Measurements from ENCODE around the gene CD247.
A peak's percentile ranks its signal among the peaks of the same experiment; 100 is the strongest.

Gene CD247

GRCh38 chr1:167542109-167543032, 24.0 kb upstream of the CD247 start:
- DNase-seq: peak; percentile 34

- DNase-seq: no peak
Measured at GRCh38 chr1:167541610-167542009, 23.3 kb upstream of the CD247 start.

GRCh38 chr1:167541003-167541402, 22.7 kb upstream of the CD247 start:
- no peak for DNase-seq

GRCh38 chr1:167538657-167539056, 20.3 kb upstream of the CD247 start:
- no peak for DNase-seq

- DNase-seq: peak; percentile 75
Measured at GRCh38 chr1:167533851-167534300, 15.5 kb upstream of the CD247 start.

GRCh38 chr1:167532964-167533824, 14.9 kb upstream of the CD247 start:
- DNase-seq: no peak

GRCh38 chr1:167532375-167532774, 14.0 kb upstream of the CD247 start:
- no peak for DNase-seq

GRCh38 chr1:167529829-167530474, 11.6 kb upstream of the CD247 start:
- DNase-seq: no peak

GRCh38 chr1:167528057-167528728, 9.9 kb upstream of the CD247 start:
- DNase-seq: no peak

- no peak for DNase-seq
Measured at GRCh38 chr1:167526667-167527383, 8.5 kb upstream of the CD247 start.

- no peak for DNase-seq
Measured at GRCh38 chr1:167524651-167525050, 6.3 kb upstream of the CD247 start.

GRCh38 chr1:167522246-167522645, 3.9 kb upstream of the CD247 start:
- no peak for DNase-seq

GRCh38 chr1:167520711-167521206, 2.4 kb upstream of the CD247 start:
- peak; percentile 36 for DNase-seq

GRCh38 chr1:167517535-167518330, 596 bp downstream of the CD247 start:
- DNase-seq: no peak

GRCh38 chr1:167516404-167517388, 1.6 kb downstream of the CD247 start:
- no peak for DNase-seq

- DNase-seq: no peak
Measured at GRCh38 chr1:167515893-167516321, 2.4 kb downstream of the CD247 start.

- no peak for DNase-seq
Measured at GRCh38 chr1:167515461-167515860, 2.9 kb downstream of the CD247 start.

GRCh38 chr1:167514288-167514687, 4.0 kb downstream of the CD247 start:
- DNase-seq: no peak

- no peak for DNase-seq
Measured at GRCh38 chr1:167512046-167512654, 6.2 kb downstream of the CD247 start.
